BJ (cell line): ENCODE results near the gene DLAT. TPM values are rescaled to one million over a fixed set of nuclear protein-coding genes. Genes with fewer than 3 reads are reported as not detected.

Source experiments
- CTCF ChIA-PET: fragments of 350-600 bp; formaldehyde crosslinking; extraction: SDS; loops from one replicate; lab custom pipeline; 2021; ENCODE audit warnings: antibody characterized with exemption, inconsistent platforms; lab: Yijun Ruan, JAX
- POLR2A ChIA-PET: fragments of 300-600 bp; sonication (Branson Sonifier 250); formaldehyde crosslinking; extraction: SDS; loops from one replicate; lab custom pipeline; 2021; ENCODE audit warnings: antibody characterized with exemption; lab: Charles Lee
- DNase-seq: peaks from one replicate; pipeline ENCODE4 v3.0.0-alpha.2; 2011; ENCODE audit warnings: low read depth
- H3K27me3 ChIP-seq: 2 replicates; pipeline ENCODE4 v1.6.0; 2011; ENCODE audit warnings: low read length; ENCODE audit not compliant: control insufficient read depth, insufficient read depth
- H3K36me3 ChIP-seq: 2 replicates; pipeline ENCODE4 v1.5.1; 2011; ENCODE audit warnings: low read length; ENCODE audit not compliant: control insufficient read depth, insufficient read depth
- H3K4me3 ChIP-seq: 2 replicates; pipeline ENCODE4 v1.5.1; 2011; ENCODE audit warnings: low read depth, mild to moderate bottlenecking, control low read depth, low read length
- polyA plus RNA-seq: library from polyadenylated mRNA; depleted of rRNA; stranded (reverse); fragments of >200 nt; gene quantifications from 2 replicates; pipeline ENCODE4 v1.2.3, GENCODE V29; 2011
- TF ChIP-seq, protein P1 (sequence below): IDR thresholded peaks from 2 replicates; pipeline ENCODE4 v1.5.1; 2011; ENCODE audit warnings: low read depth, mild to moderate bottlenecking, control low read depth, inconsistent platforms, low read length, moderate library complexity; ENCODE audit not compliant: insufficient read depth

The DLAT gene
- polyA plus RNA-seq, 1 experiment, result 19.8 TPM

DNA sequence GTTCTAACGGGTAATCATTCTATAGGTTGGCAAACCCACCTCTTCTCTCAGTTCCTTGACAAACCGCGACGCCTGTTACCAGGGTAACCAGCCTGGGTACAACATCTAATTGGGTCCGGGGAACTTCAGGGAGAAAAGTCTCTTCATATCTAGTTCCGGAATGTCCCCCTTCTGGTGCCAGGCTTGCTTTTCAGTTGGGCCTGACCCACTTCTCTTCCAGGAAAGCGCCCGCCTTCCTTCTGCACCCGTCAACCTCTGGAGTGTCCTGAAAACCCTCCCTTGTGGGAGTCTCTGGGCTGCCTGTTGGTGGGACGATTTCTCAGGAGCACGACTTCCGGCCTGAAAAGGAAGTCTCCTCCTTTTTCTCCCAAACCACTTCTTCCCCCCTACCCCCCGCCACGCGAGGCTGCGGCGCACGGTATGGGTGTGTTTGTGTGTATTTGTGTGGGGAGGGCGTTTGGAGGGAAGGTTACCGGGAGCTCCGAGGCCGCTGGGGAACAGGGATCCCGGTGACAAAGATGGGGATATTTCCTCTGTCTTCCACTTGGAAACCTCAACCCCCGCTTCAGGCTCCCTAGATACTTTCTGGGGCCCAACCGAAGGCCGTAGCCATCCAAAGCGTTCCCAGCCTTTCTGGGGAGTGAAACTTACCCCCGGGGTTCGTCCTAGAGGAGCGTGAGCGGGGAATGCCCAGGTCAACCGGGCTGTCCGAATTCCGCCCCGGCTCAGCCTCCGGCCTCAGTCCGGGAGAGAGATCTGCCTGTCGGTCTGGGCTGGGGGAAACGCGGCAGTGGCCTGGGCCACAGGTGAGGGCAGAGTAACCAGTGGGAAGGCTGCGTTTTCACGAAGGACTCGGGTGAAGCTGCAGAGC, 49.0 kb downstream of the DLAT start, which contains the start of the genes NKAPD1 and PIH1D2:
Gene NKAPD1, plus strand, starts transcription at position 359 of the 871 bp plus-strand sequence. CDS start 1,276 bp downstream, outside the sequence.
Gene PIH1D2, minus strand, starts transcription at position 77 of the 871 bp plus-strand sequence. CDS start 843 bp downstream, outside the sequence.
- ChIA-PET POLR2A (no interaction called here), CTCF (interaction anchor here (0.6 kb wide), 1 partner anchor 42 kb away, joined by 3 read pairs; no protein-coding TSS in a partner anchor)
- Histone ChIP-seq H3K27me3 (no peaks in the 10 kb centered on the region), H3K4me3 (peak within 1 kb of the TSS; percentile 67), H3K36me3 (peaks cover 3% of the 10 kb centered on the region)
- TF ChIP-seq, protein P1, sequence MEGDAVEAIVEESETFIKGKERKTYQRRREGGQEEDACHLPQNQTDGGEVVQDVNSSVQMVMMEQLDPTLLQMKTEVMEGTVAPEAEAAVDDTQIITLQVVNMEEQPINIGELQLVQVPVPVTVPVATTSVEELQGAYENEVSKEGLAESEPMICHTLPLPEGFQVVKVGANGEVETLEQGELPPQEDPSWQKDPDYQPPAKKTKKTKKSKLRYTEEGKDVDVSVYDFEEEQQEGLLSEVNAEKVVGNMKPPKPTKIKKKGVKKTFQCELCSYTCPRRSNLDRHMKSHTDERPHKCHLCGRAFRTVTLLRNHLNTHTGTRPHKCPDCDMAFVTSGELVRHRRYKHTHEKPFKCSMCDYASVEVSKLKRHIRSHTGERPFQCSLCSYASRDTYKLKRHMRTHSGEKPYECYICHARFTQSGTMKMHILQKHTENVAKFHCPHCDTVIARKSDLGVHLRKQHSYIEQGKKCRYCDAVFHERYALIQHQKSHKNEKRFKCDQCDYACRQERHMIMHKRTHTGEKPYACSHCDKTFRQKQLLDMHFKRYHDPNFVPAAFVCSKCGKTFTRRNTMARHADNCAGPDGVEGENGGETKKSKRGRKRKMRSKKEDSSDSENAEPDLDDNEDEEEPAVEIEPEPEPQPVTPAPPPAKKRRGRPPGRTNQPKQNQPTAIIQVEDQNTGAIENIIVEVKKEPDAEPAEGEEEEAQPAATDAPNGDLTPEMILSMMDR, result peak; percentile 15; the same call in 1 of the 2 replicates
- peak; percentile 70 for DNase-seq

DNA sequence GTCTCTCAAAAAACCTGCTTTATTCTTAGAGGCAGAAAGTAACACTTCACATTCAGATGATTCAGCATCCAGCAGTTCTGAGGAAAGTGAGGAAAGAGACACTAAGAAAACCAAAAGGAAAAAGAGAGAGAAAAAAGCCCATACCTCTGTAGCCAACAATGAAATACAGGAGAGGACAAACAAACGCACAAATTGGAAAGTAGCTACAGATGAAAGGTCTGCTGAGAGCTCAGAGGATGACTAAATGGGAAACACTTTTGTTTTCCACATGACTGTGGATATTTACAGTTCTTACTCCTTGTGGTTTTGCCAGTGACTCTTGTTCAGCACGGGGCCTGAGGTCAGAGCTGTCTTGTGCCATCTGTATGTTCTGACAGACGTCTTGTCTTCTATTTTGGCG, 57.5 kb downstream of the DLAT start:
- Histone ChIP-seq H3K27me3 (no peaks in the 10 kb centered on the region), H3K36me3 (peaks cover 7% of the 10 kb centered on the region), H3K4me3 (no peak overlapping the region)
- DNase-seq, result peak; percentile 28
- TF ChIP-seq, protein P1, result no peak
- ChIA-PET POLR2A (no interaction called here), CTCF (interaction anchor here (1.8 kb wide), 1 partner anchor 31 kb away, joined by 4 read pairs; no protein-coding TSS in a partner anchor)

DNA sequence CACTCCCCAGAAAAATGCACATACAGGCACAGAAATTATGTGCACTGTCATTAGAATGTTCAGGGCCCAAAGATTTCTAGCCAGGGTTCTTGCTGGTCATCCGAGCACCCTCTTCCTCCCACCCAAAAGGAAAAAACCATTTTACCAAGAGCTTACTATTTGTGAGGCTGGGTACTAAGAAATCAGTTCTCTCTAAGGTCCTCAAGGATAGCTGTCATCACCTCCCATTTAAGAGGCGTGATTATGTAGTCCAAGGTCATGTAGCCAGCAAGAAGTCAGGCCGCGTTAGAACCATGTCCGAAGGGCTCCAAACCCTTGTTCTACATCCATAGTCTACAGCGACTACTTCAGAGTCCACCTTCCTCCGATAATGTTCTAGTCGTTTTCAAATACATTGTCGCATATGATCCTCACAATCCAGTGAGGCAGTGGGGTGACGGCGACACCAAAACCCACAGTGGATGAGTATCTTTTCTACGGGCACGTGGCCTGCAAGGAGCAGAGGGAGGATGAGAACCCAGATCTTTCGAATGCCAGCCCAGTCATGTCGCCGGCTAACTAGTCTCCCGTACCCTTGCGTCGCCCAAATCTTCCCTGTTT, 60.7 kb downstream of the DLAT start:
- Histone ChIP-seq H3K4me3 (peak overlapping the region; percentile 90), H3K27me3 (no peaks in the 10 kb centered on the region), H3K36me3 (peaks cover 6% of the 10 kb centered on the region; the same call in 1 of the 2 replicates)
- CTCF ChIA-PET, result interaction anchor here (1.0 to 1.4 kb wide), 2 partner anchors 11 to 194 kb away, joined by 4 read pairs; no protein-coding TSS in a partner anchor
- POLR2A ChIA-PET, result interaction anchor here (0.6 kb wide), 1 partner anchor 173 kb away, joined by 3 read pairs; no protein-coding TSS in a partner anchor
- no peak for DNase-seq
- TF ChIP-seq, protein P1, result no peak

DNA sequence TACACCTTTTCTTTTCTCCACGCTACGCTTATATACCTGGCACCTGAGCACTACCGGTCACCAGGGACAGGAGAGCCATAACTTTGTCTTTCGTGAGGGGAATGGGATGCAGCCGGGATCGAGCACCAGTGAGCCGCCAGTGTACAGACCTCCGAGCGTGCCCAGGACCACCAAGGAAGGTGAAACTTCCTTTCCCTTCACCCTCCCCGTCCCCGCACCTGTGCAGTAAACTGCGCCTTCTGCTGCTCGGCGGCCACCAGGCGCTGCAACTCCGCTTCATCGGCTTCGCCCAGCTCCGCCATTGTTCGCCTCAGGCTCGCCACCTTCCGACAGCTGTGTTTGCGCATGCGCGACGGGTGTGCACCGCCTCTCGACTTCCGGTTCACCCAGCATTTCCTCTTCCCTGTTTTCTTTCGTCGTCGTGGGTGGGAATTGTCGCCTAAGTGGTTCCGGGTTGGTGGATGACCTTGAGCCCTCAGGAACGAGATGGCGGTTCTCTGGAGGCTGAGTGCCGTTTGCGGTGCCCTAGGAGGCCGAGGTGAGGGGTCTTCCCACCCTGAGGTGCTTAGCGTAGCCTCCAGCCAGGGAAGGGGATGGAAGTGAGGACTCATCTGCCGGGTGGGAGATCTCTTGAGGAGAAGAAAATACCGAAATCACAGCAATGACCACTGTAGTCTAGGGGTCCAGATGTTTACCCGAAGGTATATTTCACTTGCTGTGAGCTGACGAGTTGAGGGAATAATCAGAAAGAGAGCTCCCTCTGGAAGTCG, 61.4 kb downstream of the DLAT start, which contains the start of the genes SDHD and TIMM8B:
Gene SDHD, plus strand, starts transcription at position 452 of the 770 bp plus-strand sequence. Its CDS starts 35 bp downstream, at position 487.
Gene TIMM8B, minus strand, starts transcription at position 335 of the 770 bp plus-strand sequence. Its CDS starts 33 bp downstream, at position 302.
- ChIA-PET CTCF (interaction anchor here (1.0 to 1.4 kb wide), 2 partner anchors 11 to 193 kb away, joined by 4 read pairs; no protein-coding TSS in a partner anchor), POLR2A (no interaction called here)
- no peaks in the 10 kb centered on the region for H3K27me3 ChIP-seq
- peak within 1 kb of the TSS; percentile 90 for H3K4me3 ChIP-seq
- DNase-seq, result peak; percentile 78
- TF ChIP-seq, protein P1, result peak; percentile 59
- peaks cover 8% of the 10 kb centered on the region; the same call in 1 of the 2 replicates for H3K36me3 ChIP-seq
